IPS-NIHi7 (cell line): Measurements from ENCODE around the gene DLG2.

Source experiments
- DNase-seq: peaks from one replicate; pipeline ENCODE4 v3.0.0; 2012; ENCODE audit warnings: mixed read lengths; ENCODE audit errors: extremely low spot score

Gene DLG2

GRCh38 chr11:84780689-84781293 is 846.4 kb downstream of the DLG2 start:
- peak; percentile 22 for DNase-seq

- no peak for DNase-seq
Measured at GRCh38 chr11:84775503-84775902, 851.6 kb downstream of the DLG2 start.

DNA sequence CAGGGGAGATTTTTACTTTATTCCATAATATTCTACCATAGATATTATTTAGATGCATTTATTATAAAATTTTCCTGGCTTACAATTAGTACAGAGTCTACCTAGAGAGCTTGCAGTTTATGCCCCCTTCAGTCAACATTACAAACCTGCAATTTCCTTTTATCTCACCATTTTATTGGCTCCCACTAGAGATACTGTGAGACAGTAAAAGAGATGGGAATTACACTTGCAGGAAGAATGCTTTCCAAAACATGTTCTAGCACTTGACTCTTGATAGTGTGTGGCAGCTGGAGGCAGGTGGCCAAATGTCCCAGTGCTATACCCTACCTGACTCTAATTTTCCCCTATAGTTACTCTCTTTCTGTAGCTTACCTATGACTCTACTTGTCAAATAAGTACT is 863.2 kb downstream of the DLG2 start:
- no peak for DNase-seq

- no peak for DNase-seq
Measured at GRCh38 chr11:84757711-84758110, 869.4 kb downstream of the DLG2 start.

- DNase-seq = no peak
Measured at GRCh38 chr11:84751371-84751770, 875.8 kb downstream of the DLG2 start.

DNA sequence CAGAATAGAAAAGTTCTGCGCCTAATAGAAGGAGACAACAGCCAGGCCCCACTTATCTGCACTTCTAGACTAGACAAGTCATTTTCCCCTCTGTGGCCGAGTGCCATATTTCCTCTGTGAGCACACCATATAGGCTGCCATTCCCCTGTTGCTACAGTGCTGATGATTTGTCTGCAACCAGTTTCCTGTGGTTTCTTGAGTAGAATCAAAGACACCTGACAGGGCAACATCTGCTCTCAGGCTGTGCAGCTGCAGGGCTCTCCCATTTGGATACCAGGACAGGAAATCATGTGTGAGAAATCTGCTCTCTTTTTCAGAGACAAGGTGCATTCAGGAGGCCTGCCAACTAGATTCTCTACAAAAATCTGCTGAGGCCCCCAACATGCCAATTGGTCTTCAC is 879.3 kb downstream of the DLG2 start:
- DNase-seq = no peak

DNA sequence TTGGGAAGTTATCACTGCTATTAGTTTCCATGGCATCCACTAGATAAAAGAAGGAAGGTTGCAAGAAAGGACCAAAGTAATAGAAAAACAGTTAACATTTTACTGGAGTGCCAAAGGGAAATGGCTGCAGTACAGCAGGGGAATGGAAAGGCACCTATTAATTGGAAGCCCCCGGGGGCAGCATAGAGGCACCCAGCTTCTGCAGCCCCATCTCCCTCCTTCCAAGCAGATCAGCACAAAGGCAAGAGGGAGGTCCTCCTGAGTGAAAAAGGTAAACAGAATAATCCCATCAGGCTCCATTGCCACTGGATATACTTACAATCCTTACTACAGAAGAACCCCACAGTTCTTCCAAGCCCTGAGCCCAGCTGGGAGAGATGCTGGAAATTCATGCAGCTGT is 887.1 kb downstream of the DLG2 start:
- no peak for DNase-seq

- no peak for DNase-seq
Measured at GRCh38 chr11:84724256-84724655, 902.9 kb downstream of the DLG2 start.

DNA sequence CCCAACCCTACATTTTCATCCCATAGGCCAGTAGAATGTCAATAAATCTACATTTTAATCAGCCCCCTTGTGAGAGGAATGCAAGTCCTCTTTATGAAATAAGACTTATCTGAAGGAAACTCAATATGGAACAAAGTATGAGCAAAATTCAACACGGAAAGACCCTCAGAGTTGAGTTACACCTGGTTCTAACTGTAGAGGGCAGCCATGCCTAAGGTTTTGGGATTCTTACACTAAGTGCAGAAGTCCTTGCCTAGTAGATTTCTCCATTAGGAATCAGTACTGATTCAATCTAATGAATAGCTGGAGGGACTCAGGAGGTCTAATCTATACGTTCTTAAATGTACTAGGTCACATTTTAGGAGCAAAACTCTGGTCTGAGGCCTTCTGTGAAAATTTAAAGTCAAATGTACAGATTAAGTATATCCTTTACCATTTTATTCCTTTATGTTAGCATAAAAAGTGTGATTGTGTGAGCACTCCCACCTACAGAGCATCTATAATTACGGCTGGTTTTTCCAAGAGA is 904.5 kb downstream of the DLG2 start:
- DNase-seq = peak; percentile 29

DNA sequence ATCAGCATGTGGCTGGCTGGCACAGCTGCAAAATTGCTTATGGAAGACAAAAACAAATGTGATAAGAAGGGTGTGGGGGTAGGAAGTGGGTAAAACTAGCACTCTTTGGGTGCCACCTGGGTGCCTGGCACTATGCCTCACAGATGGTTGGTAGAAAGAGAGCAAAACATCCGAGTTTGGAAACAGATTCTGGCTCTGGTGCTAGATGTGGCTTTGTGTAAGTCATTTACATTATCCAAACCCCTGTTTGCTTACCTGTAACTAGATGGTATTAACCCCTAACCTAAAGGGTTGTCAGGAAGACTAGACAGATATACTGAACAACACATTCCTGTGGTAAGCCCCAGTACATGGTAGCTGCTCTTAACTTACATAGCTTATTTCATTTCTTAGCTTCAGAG is 905.6 kb downstream of the DLG2 start:
- DNase-seq = no peak

GRCh38 chr11:84720706-84721402 is 906.3 kb downstream of the DLG2 start:
- peak; percentile 44 for DNase-seq

DNA sequence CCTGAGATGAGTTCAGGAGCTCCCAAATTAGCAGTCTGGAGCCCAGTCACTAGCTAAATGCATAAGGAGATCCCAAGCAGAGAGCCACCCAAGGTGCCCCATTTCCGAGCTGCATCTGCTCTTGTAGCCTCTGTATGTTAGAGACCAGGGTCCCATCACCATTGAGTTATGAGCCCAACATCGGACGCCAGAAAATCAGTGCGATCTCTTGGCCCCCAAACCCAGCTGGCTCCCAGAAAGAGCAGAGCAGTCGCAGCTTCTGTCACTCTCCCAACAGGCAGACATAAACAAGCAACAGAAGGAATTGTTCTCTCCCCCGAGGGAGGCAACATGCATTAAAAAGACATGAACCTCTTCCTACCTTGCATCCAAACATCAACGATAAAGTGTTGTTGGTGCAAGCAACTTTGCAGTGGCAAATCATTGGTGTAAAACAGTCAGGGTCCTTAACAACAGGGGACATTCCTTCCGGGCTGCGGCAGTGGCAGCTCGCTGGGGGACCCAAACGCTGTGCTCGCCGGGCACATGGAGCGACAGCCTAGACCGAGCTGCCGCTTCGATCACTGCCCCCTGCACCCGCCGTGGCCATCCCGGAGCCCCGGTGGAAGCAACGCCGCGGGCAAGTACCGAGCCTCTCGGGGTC is 907.1 kb downstream of the DLG2 start:
- peak; percentile 39 for DNase-seq

DNA sequence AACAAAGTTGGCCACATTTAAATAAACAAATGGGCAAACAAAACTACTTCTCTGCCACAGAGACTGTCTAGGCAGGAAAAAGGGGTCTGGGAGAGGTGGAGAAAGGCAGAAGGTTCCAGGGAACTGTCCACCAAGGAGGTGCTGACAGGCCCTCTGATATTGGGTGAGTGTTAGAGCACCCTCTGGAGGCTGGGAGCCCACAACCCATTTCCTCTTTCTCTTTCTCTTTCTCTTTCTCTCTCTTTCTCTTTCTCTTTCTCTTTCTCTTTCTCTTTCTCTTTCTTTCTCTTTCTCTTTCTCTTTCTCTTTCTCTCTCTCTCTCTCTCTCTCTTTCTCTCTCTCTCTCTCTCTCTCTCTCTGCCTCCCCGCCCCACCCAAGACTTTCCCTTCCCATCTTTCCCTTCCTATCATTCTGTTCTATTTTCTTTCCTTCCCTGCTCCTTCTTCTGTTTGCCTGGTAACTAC is 912.8 kb downstream of the DLG2 start:
- peak; percentile 79 for DNase-seq

DNA sequence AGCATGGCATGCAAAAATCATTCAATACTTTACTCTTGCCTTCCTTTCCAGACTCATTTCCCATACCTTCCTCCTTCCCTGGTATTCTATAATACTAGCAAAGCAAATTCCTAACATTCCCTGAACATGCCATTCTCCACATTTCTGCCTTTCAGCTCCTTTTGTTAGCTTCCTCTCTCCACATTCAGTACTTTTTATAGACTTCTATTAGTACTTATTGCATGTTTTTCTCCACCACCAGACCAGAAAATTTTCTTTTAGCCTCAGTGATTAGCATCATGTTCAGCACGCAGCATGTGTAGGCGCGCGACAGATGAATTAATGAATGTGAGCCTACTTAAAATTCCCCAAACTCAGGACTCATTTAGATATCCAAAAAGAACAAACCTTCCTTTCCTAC is 935.3 kb downstream of the DLG2 start:
- DNase-seq = peak; percentile 32

- no peak for DNase-seq
Measured at GRCh38 chr11:84687433-84687832, 939.7 kb downstream of the DLG2 start.

- no peak for DNase-seq
Measured at GRCh38 chr11:84686716-84687115, 940.4 kb downstream of the DLG2 start.

- DNase-seq = no peak
Measured at GRCh38 chr11:84685976-84686375, 941.2 kb downstream of the DLG2 start.

- DNase-seq = no peak
Measured at GRCh38 chr11:84685149-84685548, 942.0 kb downstream of the DLG2 start.

DNA sequence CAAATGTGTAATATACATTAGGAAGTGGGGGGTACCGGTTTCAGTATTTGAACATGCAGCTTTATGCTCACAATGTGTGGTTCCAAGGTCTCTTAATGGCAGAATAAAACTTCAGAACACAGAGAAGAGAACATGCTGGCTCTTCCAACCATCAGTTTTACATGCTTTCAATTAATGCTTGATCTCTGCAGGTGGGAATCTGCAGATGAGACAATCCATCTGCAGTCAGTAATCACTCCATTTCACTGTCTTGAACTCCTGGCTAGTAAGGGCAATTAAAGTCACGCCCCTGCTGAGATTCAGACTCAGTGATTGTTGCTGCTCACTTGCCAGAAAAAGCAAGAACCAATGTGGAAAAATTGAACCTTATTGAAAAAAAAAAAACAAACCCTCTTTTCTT is 945.7 kb downstream of the DLG2 start:
- DNase-seq = no peak

DNA sequence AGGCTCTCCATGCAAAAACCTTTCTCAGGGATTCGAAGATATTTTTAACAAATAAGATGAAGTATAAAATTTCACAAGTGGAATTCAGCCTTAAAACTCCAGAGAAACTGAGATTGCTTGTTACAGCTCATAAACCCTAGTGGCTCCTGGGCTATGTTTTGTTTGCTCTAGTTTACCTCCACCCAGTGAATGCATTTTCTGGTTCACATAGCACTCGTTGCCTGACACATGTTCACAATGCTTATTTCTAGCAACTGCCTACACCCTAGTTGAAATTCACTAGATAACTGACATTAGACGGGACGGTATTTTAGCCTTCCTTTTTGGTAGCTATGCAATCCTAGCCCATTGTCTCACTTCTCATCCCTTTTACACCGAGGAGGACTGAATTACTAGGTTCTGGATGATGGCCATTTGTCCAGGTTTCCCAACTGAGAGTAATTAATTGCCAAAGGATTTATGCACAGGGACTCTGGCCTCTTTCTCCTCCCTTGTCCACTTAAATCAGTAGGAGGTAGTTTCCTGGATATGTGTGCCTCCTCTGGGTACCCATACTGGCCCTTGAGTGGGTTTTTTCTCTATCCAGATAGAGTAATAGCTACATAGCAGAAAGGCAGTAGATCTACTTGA is 951.6 kb downstream of the DLG2 start:
- DNase-seq = no peak

- DNase-seq = peak; percentile 44
Measured at GRCh38 chr11:84673753-84674152, 953.4 kb downstream of the DLG2 start.

DNA sequence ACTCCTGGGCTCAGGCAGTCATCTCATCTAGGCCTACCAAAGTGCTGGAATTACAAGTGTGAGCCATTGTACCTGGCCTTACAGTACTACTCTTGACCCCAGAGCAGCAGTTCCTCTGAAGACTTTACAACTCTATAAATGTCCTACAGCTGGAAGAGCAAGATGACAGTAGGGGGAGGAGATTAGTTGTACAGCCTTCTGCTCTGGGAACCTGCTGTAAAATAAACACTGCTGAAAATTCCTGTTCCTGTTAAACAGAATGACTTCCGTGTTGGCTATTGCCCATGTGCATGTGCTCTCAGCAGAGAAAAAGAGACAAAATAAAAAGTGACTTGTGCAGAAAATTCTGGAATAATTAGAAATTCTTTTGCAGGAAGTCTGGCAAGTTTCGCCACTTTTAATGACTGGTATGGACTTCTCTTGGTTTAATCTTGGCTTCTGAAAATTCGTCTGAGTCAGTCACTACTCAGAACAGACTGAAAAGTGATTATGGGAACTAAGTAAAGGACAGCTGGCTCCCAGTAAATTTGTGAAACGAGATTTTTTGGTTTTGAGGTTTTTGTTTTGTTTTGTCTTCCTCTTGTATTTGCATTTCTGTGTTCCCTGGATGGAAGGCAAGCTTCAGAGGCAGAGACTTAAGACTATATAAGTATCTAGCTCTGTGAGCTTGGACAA is 955.7 kb downstream of the DLG2 start:
- DNase-seq = no peak
